Upper lobe of left lung (tissue), 6 donors: Measurements from ENCODE around the gene CYCS. TPM values are rescaled to one million over a fixed set of nuclear protein-coding genes. Genes with fewer than 3 reads are reported as not detected.

Experiments
- ATAC-seq, 2 donors: fragments of 200-7000 bp; cut with Tn5 transposase; one replicate each; pipeline ENCODE4 v1.9.1; 2022; ENCODE audit warnings: mild to moderate bottlenecking in 2 of 2, moderate library complexity in 2 of 2; ENCODE audit not compliant: low FRiP score in 2 of 2
- DNase-seq, 2 donors: peaks; one replicate each; pipeline ENCODE4 v3.0.0-alpha.2; 2019 to 2020
- H3K27ac ChIP-seq, 4 donors: fragments of 200-600 bp; sonication (generic); one replicate each; pipeline ENCODE4 v1.5.1; 2016 to 2019
- H3K27me3 ChIP-seq, 4 donors: fragments of 200-600 bp; sonication (generic); one replicate each; pipeline ENCODE4 v1.5.1; 2017 to 2019
- H3K36me3 ChIP-seq, 4 donors: fragments of 200-600 bp; sonication (generic); one replicate each; pipeline ENCODE4 v1.5.1; 2016 to 2019
- H3K4me1 ChIP-seq, 4 donors: fragments of 200-600 bp; sonication (generic); one replicate each; pipeline ENCODE4 v1.5.1; 2018 to 2019
- H3K4me3 ChIP-seq, 4 donors: fragments of 200-600 bp; sonication (generic); one replicate each; pipeline ENCODE4 v1.5.1; 2017 to 2019; ENCODE audit warnings: mild to moderate bottlenecking in 2 of 4, moderate library complexity in 1 of 4
- H3K9me3 ChIP-seq, 4 donors: fragments of 200-600 bp; sonication (generic); one replicate each; pipeline ENCODE4 v1.5.1; 2018 to 2019
- CTCF ChIP-seq, 6 experiments: fragments of 450-650 bp in 4 of 6; fragments of 200-600 bp in 2 of 6; sonication (generic) in 2 of 6; IDR thresholded peaks; one replicate each; pipeline ENCODE4 v1.5.1; 2016 to 2019; ENCODE audit warnings: antibody characterized with exemption in 6 of 6
- EP300 ChIP-seq, 4 donors: sonication (generic); formaldehyde crosslinking; IDR thresholded peaks; one replicate each; pipeline ENCODE4 v1.5.1; 2017; ENCODE audit warnings: antibody characterized with exemption in 4 of 4, control low read depth in 2 of 4
- POLR2A ChIP-seq, 4 donors: fragments of 450-650 bp; IDR thresholded peaks; one replicate each; pipeline ENCODE4 v1.5.1; 2016 to 2017; ENCODE audit warnings: antibody characterized with exemption in 4 of 4, mild to moderate bottlenecking in 2 of 4
- POLR2AphosphoS5 ChIP-seq, 2 donors: sonication (generic); formaldehyde crosslinking; IDR thresholded peaks; one replicate each; pipeline ENCODE4 v1.5.1; 2017; ENCODE audit warnings: antibody characterized with exemption in 2 of 2
- WGBS, 2 donors: methylation state at CpG; one replicate each; pipeline ENCODE4 v1.1.5; 2017 to 2018; 5-methylcytosine and 5-hydroxymethylcytosine counted together
- total RNA-seq, 6 donors: library from RNA; depleted of rRNA in 4 of 6; stranded (reverse); fragments of >200 nt in 4 of 6; gene quantifications; one replicate each; pipeline versions ENCODE4 v1.1.0 to v1.2.1, GENCODE V29; 2016 to 2021
- donor health status: DM: no; HTN: no; CAD: no; lungs with moderate emphysema.
- donor health status: DM: no; HTN: yes; CAD: no; lungs with severe emphysema.

The CYCS gene
- total RNA-seq, 6 donors from 2014 or later, result 7.3 to 69.4 (median 33.2) TPM

GRCh38 chr7:25101817-25102216, 23.2 kb downstream of the CYCS start:
- Histone ChIP-seq H3K27me3 (no peaks in the 10 kb centered on the region), H3K27ac (no peak overlapping the region), H3K4me1 (no peaks in the 10 kb centered on the region), H3K4me3 (no peak overlapping the region), H3K9me3 (no peaks in the 10 kb centered on the region), H3K36me3 (no peaks in the 10 kb centered on the region)
- TF ChIP-seq POLR2A (IDR thresholded peaks at IDR 0.05) (no peak), CTCF (IDR thresholded peaks at IDR 0.05) (no peak), POLR2AphosphoS5 (IDR thresholded peaks at IDR 0.05) (no peak), EP300 (IDR thresholded peaks at IDR 0.05) (no peak)
- DNase-seq (no peak), ATAC-seq (no peak)

GRCh38 chr7:25098096-25099046, 26.7 kb downstream of the CYCS start:
- peak; percentile 50 to 84 for ATAC-seq

GRCh38 chr7:25095516-25096345, 29.3 kb downstream of the CYCS start:
- DNase-seq (no peak), ATAC-seq (no peak)
- no peak overlapping the region for H3K4me3 ChIP-seq
- H3K4me1 ChIP-seq, result peaks cover 0 to 12% (median 5%) of the 10 kb centered on the region in 4 donors
- TF ChIP-seq POLR2AphosphoS5 (IDR thresholded peaks at IDR 0.05), result no peak
- no peak for TF ChIP-seq POLR2A (IDR thresholded peaks at IDR 0.05)
- no peak for TF ChIP-seq EP300 (IDR thresholded peaks at IDR 0.05)
- TF ChIP-seq CTCF (IDR thresholded peaks at IDR 0.05), result no peak
- H3K27me3 ChIP-seq, result no peaks in the 10 kb centered on the region
- H3K36me3 ChIP-seq, result no peaks in the 10 kb centered on the region
- H3K27ac ChIP-seq, result no peak overlapping the region
- no peaks in the 10 kb centered on the region for H3K9me3 ChIP-seq
- 54 to 63% methylated on average over 5 of the region's 5 CpGs for WGBS, 2 donors

More at GRCh38 chr7:25098096-25099046, 26.7 kb downstream of the CYCS start:
- H3K4me3 ChIP-seq, result no peak overlapping the region
- H3K36me3 ChIP-seq, result no peaks in the 10 kb centered on the region
- no peaks in the 10 kb centered on the region for H3K27me3 ChIP-seq
- peaks cover 0 to 8% (median 5%) of the 10 kb centered on the region in 4 donors for H3K4me1 ChIP-seq
- peak in 1 of 2 donors; percentile 68 for DNase-seq
- H3K27ac ChIP-seq, result no peak overlapping the region
- H3K9me3 ChIP-seq, result no peaks in the 10 kb centered on the region
- whole genome bisulfite sequencing, 2 donors, result 30 to 42% methylated on average over 11 of the region's 11 CpGs
- TF ChIP-seq EP300 (IDR thresholded peaks at IDR 0.05), result no peak
- peak; percentile 20 to 80 (median 62) for TF ChIP-seq CTCF (IDR thresholded peaks at IDR 0.05)

- WGBS, 2 donors, result 71 to 76% methylated on average over 6 of the region's 6 CpGs
- DNase-seq, result peak in 1 of 2 donors; percentile 74
- Histone ChIP-seq H3K27me3 (no peaks in the 10 kb centered on the region), H3K4me1 (peaks cover 0 to 12% (median 5%) of the 10 kb centered on the region in 4 donors), H3K4me3 (no peak overlapping the region), H3K36me3 (no peaks in the 10 kb centered on the region), H3K9me3 (no peaks in the 10 kb centered on the region), H3K27ac (no peak overlapping the region)
- no peak for TF ChIP-seq POLR2A (IDR thresholded peaks at IDR 0.05)
- peak; percentile 22 to 72 (median 60) for TF ChIP-seq CTCF (IDR thresholded peaks at IDR 0.05)
- no peak for TF ChIP-seq EP300 (IDR thresholded peaks at IDR 0.05)
- TF ChIP-seq POLR2AphosphoS5 (IDR thresholded peaks at IDR 0.05), result no peak
- peak; percentile 91 to 95 for ATAC-seq
Observed at GRCh38 chr7:25093268-25093826, 31.7 kb downstream of the CYCS start.
